Lower leg skin (tissue), 3 donors: Measurements from ENCODE around the gene PLEKHA4.

ENCODE experiments used
- CTCF ChIP-seq, 3 donors: fragments of 450-650 bp; IDR thresholded peaks; one replicate each; pipeline ENCODE4 v1.5.1; 2016; ENCODE audit warnings: antibody characterized with exemption in 3 of 3, mild to moderate bottlenecking in 3 of 3, moderate library complexity in 2 of 3
- POLR2A ChIP-seq, 2 donors: fragments of 450-650 bp; IDR thresholded peaks; one replicate each; pipeline ENCODE4 v1.6.1; 2016 to 2017; ENCODE audit warnings: antibody characterized with exemption in 2 of 2, mild to moderate bottlenecking in 1 of 2, moderate library complexity in 1 of 2

- TF ChIP-seq CTCF (IDR thresholded peaks at IDR 0.05), result no peak
- no peak for TF ChIP-seq POLR2A (IDR thresholded peaks at IDR 0.05)
Observed at GRCh38 chr19:48836089-48837017, 32.1 kb downstream of the PLEKHA4 start, which contains the start of gene HSD17B14.
